Nephron progenitor cell (in vitro differentiated cells): ENCODE measurements around the gene CDCA4.
A peak's percentile ranks its signal among the peaks of the same experiment; 100 is the strongest.
"Not testable (repeated sequence)": the region's sequence is repeated elsewhere in the genome, so short reads cannot be mapped to it uniquely, and the experiment has no call there.

Experiments used
- DNase-seq: peaks from one replicate; pipeline ENCODE4 v3.0.0; 2021
- H3K27ac Mint-ChIP-seq: 2 replicates; pipeline ENCODE4 v1.8.0; 2021; ENCODE audit warnings: mild to moderate bottlenecking, moderate library complexity, mixed read lengths
- H3K27me3 Mint-ChIP-seq: 2 replicates; pipeline ENCODE4 v1.8.0; 2021; ENCODE audit warnings: mild to moderate bottlenecking, low read depth, mixed read lengths; ENCODE audit not compliant: poor library complexity
- H3K36me3 Mint-ChIP-seq: 2 replicates; pipeline ENCODE4 v1.8.0; 2021; ENCODE audit warnings: low read depth, mixed read lengths
- H3K4me1 Mint-ChIP-seq: 2 replicates; pipeline ENCODE4 v1.8.0; 2021; ENCODE audit warnings: mixed read lengths
- H3K4me3 Mint-ChIP-seq: 2 replicates; pipeline ENCODE4 v1.8.0; 2021; ENCODE audit warnings: mild to moderate bottlenecking, moderate library complexity, mixed read lengths
- H3K9me3 Mint-ChIP-seq: 2 replicates; pipeline ENCODE4 v1.8.0; 2021; ENCODE audit warnings: mild to moderate bottlenecking, moderate library complexity, mixed read lengths
- CTCF ChIP-seq: fragments of 200-600 bp; sonication (generic); IDR thresholded peaks from 2 replicates; pipeline ENCODE4 v1.5.0; 2021; ENCODE audit warnings: antibody characterized with exemption

CDCA4 gene

GRCh38 chr14:105067140-105067968, 46.5 kb upstream of the CDCA4 start:
- no peak for TF ChIP-seq CTCF
- no peaks in the 10 kb centered on the region for H3K9me3 Mint-ChIP-seq
- no peak overlapping the region for H3K4me3 Mint-ChIP-seq
- H3K4me1 Mint-ChIP-seq: peaks cover 40% of the 10 kb centered on the region
- H3K36me3 Mint-ChIP-seq: no peaks in the 10 kb centered on the region
- DNase-seq: no peak
- peaks cover 18% of the 10 kb centered on the region for H3K27me3 Mint-ChIP-seq
- peak overlapping the region; percentile 72 for H3K27ac Mint-ChIP-seq

- Mint-ChIP-seq H3K4me1 (peaks cover 38% of the 10 kb centered on the region), H3K27ac (no peak overlapping the region), H3K4me3 (no peak overlapping the region), H3K9me3 (no peaks in the 10 kb centered on the region), H3K27me3 (peaks cover 12% of the 10 kb centered on the region), H3K36me3 (no peaks in the 10 kb centered on the region)
- TF ChIP-seq CTCF: no peak
- DNase-seq: no peak
Measured at GRCh38 chr14:105066240-105067071, 45.6 kb upstream of the CDCA4 start.

- Mint-ChIP-seq H3K36me3 (no peaks in the 10 kb centered on the region), H3K9me3 (no peaks in the 10 kb centered on the region), H3K27ac (no peak within 1 kb of the TSS), H3K27me3 (peaks cover 8% of the 10 kb centered on the region), H3K4me3 (no peak within 1 kb of the TSS), H3K4me1 (peaks cover 33% of the 10 kb centered on the region)
- TF ChIP-seq CTCF: no peak
- DNase-seq: no peak
Measured at GRCh38 chr14:105065280-105066228, 44.7 kb upstream of the CDCA4 start, which contains the start of gene GPR132. Gene GPR132, minus strand, starts transcription at chr14:105065430. Its CDS starts 10,010 bp downstream, at chr14:105055420.

- no peaks in the 10 kb centered on the region for H3K9me3 Mint-ChIP-seq
- no peak for DNase-seq
- H3K27me3 Mint-ChIP-seq: peaks cover 8% of the 10 kb centered on the region
- H3K36me3 Mint-ChIP-seq: no peaks in the 10 kb centered on the region
- H3K27ac Mint-ChIP-seq: no peak overlapping the region
- no peak for TF ChIP-seq CTCF
- no peak overlapping the region for H3K4me3 Mint-ChIP-seq
- H3K4me1 Mint-ChIP-seq: peaks cover 33% of the 10 kb centered on the region
Measured at GRCh38 chr14:105064721-105065143, 43.8 kb upstream of the CDCA4 start.

GRCh38 chr14:105064001-105064400, 43.1 kb upstream of the CDCA4 start:
- TF ChIP-seq CTCF: no peak
- Mint-ChIP-seq H3K36me3 (no peaks in the 10 kb centered on the region), H3K27me3 (peaks cover 8% of the 10 kb centered on the region), H3K4me3 (no peak overlapping the region), H3K9me3 (no peaks in the 10 kb centered on the region), H3K4me1 (peaks cover 37% of the 10 kb centered on the region), H3K27ac (no peak overlapping the region)
- no peak for DNase-seq

GRCh38 chr14:105063506-105063905, 42.6 kb upstream of the CDCA4 start:
- not testable (repeated sequence) for DNase-seq, H3K9me3 Mint-ChIP-seq, H3K4me3 Mint-ChIP-seq, H3K27me3 Mint-ChIP-seq, H3K27ac Mint-ChIP-seq, H3K36me3 Mint-ChIP-seq
- peaks cover 37% of the 10 kb centered on the region for H3K4me1 Mint-ChIP-seq
